Panc1 (cell line): Measurements from ENCODE around the gene SDK1.

Experiments used
- POLR2AphosphoS5 ChIP-seq: IDR thresholded peaks from 2 replicates; pipeline ENCODE4 v1.6.1; 2012; ENCODE audit warnings: mild to moderate bottlenecking, low read depth, low read length, moderate library complexity
- TF ChIP-seq, protein P1 (sequence below): fragments of 450-650 bp; IDR thresholded peaks from 2 replicates; pipeline ENCODE4 v1.5.1; 2017; ENCODE audit warnings: mild to moderate bottlenecking
- TF ChIP-seq, protein P2 (sequence below), 2 experiments: IDR thresholded peaks; 2 replicates each; pipeline ENCODE4 v1.6.1; 2011 to 2012; ENCODE audit warnings: low read depth in 2 of 2, control low read depth in 1 of 2, low read length in 1 of 2, mild to moderate bottlenecking in 1 of 2, moderate library complexity in 1 of 2; ENCODE audit not compliant: insufficient read depth in 1 of 2

DNA sequence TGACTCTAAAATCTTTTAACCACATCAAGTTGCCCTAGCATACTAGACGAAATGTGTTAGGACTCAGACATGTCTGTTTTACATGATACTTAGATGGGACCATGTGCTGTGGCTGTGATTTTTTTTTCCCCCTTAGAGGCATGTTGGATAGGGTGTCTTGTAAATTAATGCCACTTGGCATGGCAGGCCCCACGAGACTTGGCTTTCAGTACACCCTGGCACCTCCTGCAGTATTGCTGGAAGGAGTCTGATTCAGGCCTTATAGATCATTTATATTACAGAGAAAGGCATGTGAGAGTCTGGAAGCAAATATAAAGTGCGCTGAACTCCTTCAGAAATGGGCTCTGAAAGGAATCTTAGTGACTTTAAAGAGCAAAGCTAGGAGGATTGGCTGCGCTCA is 494.1 kb downstream of the SDK1 start:
- TF ChIP-seq, protein P1, sequence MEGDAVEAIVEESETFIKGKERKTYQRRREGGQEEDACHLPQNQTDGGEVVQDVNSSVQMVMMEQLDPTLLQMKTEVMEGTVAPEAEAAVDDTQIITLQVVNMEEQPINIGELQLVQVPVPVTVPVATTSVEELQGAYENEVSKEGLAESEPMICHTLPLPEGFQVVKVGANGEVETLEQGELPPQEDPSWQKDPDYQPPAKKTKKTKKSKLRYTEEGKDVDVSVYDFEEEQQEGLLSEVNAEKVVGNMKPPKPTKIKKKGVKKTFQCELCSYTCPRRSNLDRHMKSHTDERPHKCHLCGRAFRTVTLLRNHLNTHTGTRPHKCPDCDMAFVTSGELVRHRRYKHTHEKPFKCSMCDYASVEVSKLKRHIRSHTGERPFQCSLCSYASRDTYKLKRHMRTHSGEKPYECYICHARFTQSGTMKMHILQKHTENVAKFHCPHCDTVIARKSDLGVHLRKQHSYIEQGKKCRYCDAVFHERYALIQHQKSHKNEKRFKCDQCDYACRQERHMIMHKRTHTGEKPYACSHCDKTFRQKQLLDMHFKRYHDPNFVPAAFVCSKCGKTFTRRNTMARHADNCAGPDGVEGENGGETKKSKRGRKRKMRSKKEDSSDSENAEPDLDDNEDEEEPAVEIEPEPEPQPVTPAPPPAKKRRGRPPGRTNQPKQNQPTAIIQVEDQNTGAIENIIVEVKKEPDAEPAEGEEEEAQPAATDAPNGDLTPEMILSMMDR, result no peak
- no peak for TF ChIP-seq POLR2AphosphoS5
- TF ChIP-seq, protein P2, sequence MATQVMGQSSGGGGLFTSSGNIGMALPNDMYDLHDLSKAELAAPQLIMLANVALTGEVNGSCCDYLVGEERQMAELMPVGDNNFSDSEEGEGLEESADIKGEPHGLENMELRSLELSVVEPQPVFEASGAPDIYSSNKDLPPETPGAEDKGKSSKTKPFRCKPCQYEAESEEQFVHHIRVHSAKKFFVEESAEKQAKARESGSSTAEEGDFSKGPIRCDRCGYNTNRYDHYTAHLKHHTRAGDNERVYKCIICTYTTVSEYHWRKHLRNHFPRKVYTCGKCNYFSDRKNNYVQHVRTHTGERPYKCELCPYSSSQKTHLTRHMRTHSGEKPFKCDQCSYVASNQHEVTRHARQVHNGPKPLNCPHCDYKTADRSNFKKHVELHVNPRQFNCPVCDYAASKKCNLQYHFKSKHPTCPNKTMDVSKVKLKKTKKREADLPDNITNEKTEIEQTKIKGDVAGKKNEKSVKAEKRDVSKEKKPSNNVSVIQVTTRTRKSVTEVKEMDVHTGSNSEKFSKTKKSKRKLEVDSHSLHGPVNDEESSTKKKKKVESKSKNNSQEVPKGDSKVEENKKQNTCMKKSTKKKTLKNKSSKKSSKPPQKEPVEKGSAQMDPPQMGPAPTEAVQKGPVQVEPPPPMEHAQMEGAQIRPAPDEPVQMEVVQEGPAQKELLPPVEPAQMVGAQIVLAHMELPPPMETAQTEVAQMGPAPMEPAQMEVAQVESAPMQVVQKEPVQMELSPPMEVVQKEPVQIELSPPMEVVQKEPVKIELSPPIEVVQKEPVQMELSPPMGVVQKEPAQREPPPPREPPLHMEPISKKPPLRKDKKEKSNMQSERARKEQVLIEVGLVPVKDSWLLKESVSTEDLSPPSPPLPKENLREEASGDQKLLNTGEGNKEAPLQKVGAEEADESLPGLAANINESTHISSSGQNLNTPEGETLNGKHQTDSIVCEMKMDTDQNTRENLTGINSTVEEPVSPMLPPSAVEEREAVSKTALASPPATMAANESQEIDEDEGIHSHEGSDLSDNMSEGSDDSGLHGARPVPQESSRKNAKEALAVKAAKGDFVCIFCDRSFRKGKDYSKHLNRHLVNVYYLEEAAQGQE (IDR thresholded peaks at IDR 0.05; ENCODE audit: insufficient read depth in 1 of 2, low read depth in 2 of 2, low read length in 1 of 2), result no peak
